GM12801 (cell line): ENCODE data around the gene H19.

Source experiments
- TF ChIP-seq, protein P1 (sequence below): IDR thresholded peaks from one replicate; pipeline ENCODE4 v1.5.1; 2011; ENCODE audit warnings: control low read depth; ENCODE audit not compliant: insufficient read length; ENCODE audit errors: extremely low read depth

The H19 gene

GRCh38 chr11:1998290-1998689 lies 648 bp upstream of the H19 start:
- TF ChIP-seq, protein P1, sequence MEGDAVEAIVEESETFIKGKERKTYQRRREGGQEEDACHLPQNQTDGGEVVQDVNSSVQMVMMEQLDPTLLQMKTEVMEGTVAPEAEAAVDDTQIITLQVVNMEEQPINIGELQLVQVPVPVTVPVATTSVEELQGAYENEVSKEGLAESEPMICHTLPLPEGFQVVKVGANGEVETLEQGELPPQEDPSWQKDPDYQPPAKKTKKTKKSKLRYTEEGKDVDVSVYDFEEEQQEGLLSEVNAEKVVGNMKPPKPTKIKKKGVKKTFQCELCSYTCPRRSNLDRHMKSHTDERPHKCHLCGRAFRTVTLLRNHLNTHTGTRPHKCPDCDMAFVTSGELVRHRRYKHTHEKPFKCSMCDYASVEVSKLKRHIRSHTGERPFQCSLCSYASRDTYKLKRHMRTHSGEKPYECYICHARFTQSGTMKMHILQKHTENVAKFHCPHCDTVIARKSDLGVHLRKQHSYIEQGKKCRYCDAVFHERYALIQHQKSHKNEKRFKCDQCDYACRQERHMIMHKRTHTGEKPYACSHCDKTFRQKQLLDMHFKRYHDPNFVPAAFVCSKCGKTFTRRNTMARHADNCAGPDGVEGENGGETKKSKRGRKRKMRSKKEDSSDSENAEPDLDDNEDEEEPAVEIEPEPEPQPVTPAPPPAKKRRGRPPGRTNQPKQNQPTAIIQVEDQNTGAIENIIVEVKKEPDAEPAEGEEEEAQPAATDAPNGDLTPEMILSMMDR: no peak

GRCh38 chr11:1994121-1994520 lies 3.5 kb downstream of the H19 start:
- TF ChIP-seq, protein P1: no peak

DNA sequence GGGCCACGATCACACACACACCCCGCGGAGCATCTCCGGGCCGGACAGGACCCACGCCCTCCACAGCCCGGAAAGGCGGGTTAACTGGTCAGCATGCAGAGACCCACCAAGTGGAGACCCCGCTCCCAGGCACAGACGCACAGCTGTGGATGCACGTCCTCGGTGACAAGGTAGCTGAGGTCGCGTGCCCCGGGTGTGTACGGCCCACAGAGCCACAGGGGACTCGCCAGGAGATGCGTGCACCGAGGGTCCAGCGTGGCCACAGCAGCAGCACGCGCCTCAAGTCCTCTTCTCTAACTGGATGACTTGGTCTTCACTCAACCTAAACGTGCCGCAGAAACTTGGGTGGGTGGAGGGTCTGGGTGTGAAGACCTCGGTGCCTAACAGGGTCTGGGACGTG lies 5.5 kb downstream of the H19 start:
- TF ChIP-seq, protein P1: no peak

GRCh38 chr11:1990872-1991578 lies 6.6 kb downstream of the H19 start:
- TF ChIP-seq, protein P1: no peak

GRCh38 chr11:1989953-1990352 lies 7.7 kb downstream of the H19 start:
- TF ChIP-seq, protein P1: no peak

DNA sequence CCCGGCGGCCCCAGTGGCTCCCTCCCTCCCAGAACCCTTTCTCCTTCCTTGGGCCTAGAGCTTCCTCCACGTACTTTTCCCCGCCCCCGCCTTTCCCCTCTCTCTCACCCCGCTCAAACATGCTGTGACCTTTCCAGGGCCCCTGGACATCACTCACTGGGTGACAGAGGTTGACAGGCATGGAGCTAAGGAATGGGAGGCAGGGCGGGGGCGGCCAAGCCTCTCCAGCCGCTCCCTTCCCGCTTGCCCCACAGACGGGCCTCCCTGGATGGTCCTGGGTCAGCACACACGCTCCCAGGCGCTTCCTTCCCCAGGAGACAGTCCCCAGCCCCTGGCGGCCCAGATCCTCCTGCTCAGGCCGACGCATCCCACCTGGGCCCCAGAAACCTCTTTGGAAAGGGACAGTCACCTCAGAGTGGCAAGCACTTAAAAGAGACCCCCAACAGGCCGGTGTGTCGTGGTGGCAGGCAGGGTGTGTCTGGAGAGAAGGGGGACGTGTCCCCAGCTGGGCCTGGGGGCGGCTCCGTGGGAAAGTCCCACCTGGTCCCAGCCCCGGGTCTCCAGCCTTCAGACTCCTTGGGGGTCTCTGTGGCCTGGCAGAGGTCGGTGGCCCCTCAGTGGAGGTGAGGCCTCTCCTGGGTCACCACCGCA lies 8.8 kb downstream of the H19 start:
- TF ChIP-seq, protein P1: no peak

- TF ChIP-seq, protein P1: no peak
These were observed 9.5 kb downstream of the H19 start for GRCh38 chr11:1988174-1988573.
